ENCODE measurements around the gene CHMP4B. TPM values are rescaled to one million over a fixed set of nuclear protein-coding genes. Genes with fewer than 3 reads are reported as not detected.

CHMP4B gene, protein sequence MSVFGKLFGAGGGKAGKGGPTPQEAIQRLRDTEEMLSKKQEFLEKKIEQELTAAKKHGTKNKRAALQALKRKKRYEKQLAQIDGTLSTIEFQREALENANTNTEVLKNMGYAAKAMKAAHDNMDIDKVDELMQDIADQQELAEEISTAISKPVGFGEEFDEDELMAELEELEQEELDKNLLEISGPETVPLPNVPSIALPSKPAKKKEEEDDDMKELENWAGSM
- total RNA-seq (2022; extraction: Qiagen RNA extraction) = 140 to 159 TPM (median 152 TPM) in 5 replicates

GRCh38 chr20:33810885-33811775, at the start of gene CHMP4B:
Gene CHMP4B, plus strand, starts transcription at chr20:33811348. Its CDS starts 121 bp downstream, at chr20:33811469.

Other genes with a start within 250 kb of the CHMP4B start
- gene C20orf144, start 149.0 kb upstream of the CHMP4B start, total RNA-seq (2022; extraction: Qiagen RNA extraction) = 0.05 to 0.13 TPM (median 0.08 TPM) in 5 replicates
- 0.06 TPM in 2 of 5 replicates, not detected in the others for gene ACTL10, start 144.4 kb upstream of the CHMP4B start, total RNA-seq (2022; extraction: Qiagen RNA extraction)
- gene NECAB3, start 136.9 kb upstream of the CHMP4B start, total RNA-seq (2022; extraction: Qiagen RNA extraction) = 9.1 to 12.8 TPM (median 11.3 TPM) in 5 replicates
- 22.3 to 29.6 TPM (median 27.4 TPM) in 5 replicates for gene E2F1, start 125.0 kb upstream of the CHMP4B start, total RNA-seq (2022; extraction: Qiagen RNA extraction)
- gene PXMP4, start 91.0 kb upstream of the CHMP4B start, total RNA-seq (2022; extraction: Qiagen RNA extraction) = 4.8 to 6.9 TPM (median 6.4 TPM) in 5 replicates
- 3.1 to 4.2 TPM (median 3.7 TPM) in 5 replicates for gene ZNF341, start 79.4 kb upstream of the CHMP4B start, total RNA-seq (2022; extraction: Qiagen RNA extraction)
- 133 to 156 TPM (median 151 TPM) in 5 replicates for gene RALY, start 182.6 kb downstream of the CHMP4B start, total RNA-seq (2022; extraction: Qiagen RNA extraction)

Measured in A549 treated with Hydrocortisone at 1 μM for 4 hours (cell line).